ENCODE results near the gene DSCAM.

GRCh38 chr21:40433538-40433937 is 413.4 kb downstream of the DSCAM start:
- TF ChIP-seq CTCF (IDR thresholded peaks at IDR 0.05) (no peak), POLR2A (IDR thresholded peaks at IDR 0.05) (no peak)
